Left renal pelvis (tissue), 4 donors: ENCODE results near the gene HDAC10. TPM values are rescaled to one million over a fixed set of nuclear protein-coding genes. Genes with fewer than 3 reads are reported as not detected.

Source experiments
- DNase-seq, 4 donors: peaks; one replicate each; pipeline ENCODE4 v3.0.0-alpha.2; 2013; ENCODE audit warnings: low read depth in 4 of 4, low spot score in 3 of 4
- polyA plus RNA-seq, 4 donors: library from polyadenylated mRNA; unstranded; fragments of 120-200 nt; gene quantifications; one replicate each; pipeline ENCODE4 v1.2.1, GENCODE V29; 2013; ENCODE audit not compliant: insufficient read length in 4 of 4

HDAC10 gene
- polyA plus RNA-seq, 4 donors = 15.9 to 37.2 (median 20.3) TPM

GRCh38 chr22:50219800-50220602, 31.1 kb downstream of the HDAC10 start:
- no peak for DNase-seq

DNA sequence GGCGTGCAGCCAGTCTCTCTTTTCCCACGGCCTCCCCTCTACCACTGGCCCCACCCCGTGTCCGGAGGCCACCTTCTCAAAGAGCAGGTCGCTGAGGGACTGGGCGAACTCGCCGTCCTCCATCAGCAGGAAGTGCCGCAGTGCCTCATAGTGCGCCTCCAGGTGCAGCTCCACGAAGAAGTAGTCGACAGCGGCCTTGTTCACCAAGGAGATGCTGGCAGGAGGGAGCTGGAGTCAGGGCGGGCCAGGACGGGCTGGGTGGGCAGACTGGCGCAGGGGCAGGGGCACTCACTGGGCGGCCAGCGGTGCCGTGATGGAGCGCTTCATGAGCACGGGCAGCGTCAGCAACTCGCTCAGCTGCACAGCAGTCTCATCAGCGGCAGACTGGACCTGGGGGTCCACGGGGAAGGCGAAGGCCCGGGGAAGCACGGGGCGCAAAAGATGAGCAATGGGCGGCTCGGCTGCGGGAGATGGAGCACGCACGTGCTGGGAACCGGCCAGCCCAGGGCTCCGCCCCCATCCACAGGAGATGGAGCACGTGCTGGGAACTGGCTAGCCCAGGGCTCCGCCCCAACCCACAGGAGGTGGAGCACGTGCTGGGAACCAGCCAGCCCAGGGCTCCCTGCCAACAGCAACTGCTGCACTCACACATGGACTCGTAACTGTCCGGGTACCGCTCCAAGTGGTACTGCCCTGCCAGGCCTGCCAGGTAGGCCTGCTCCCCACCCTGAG, 31.9 kb downstream of the HDAC10 start:
- DNase-seq = no peak

GRCh38 chr22:50218153-50218995, 32.7 kb downstream of the HDAC10 start:
- DNase-seq = no peak

DNA sequence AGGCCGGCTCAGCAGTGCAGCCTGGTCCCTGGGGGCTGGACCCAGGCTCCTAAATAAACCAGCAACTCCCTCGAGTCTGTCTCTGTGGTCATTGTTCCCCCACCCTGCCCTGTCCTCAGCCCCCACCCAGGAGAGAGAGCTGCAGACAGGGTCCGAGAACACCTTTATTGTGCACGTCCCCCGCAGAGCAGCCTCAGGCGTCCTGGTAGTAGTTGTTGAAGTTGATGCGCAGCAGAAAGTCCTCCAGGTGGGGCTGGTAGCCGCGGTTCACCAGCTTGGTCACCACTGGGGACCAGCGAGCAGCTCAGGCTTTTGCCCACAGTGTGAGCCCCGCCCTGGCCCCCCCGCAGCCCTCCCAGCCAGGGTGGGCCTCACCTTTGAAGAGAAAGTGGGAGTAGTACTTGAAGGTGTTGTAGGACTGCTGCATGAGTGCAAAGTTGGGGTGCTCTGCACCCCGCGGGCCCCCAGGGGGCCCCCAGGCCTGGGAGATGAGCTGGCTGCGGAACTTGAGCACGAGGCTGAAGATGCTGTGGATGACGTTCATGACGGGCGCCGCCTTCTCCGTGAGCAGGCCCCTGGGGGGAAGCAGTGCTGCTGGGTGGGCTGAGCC, 33.4 kb downstream of the HDAC10 start:
- no peak for DNase-seq

GRCh38 chr22:50216684-50217520, 34.2 kb downstream of the HDAC10 start:
- no peak for DNase-seq

DNA sequence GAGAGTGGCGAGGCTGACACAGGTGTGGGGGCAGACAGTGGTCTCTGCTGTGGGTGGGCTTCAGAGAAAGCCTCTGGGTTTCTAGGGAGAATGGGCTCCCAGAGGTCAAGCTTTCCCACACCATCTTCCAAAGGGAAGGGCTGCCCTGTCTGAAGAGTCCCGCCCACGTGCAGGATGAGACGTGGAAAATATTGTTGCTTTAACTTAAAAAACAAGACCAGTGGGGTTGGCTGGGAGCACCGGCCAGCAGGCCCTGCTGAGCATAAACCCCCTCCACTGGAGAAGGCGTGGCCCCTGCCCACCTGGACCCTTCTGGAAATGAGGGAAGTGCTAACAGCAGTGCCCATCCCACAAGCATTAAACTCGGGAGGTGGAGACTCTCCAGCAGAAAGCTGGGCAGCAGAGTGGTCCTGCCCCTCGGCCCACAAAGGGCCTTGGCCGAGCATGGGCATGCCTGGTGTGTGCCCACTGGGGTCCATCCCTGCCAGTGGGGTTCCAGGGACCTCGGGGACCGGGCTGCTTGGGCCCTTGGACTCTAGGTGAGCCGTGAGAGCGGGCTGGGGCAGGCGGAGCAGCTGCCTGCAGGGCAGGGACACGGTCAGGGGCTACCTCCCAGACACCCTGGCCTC, 34.9 kb downstream of the HDAC10 start:
- DNase-seq = no peak

DNA sequence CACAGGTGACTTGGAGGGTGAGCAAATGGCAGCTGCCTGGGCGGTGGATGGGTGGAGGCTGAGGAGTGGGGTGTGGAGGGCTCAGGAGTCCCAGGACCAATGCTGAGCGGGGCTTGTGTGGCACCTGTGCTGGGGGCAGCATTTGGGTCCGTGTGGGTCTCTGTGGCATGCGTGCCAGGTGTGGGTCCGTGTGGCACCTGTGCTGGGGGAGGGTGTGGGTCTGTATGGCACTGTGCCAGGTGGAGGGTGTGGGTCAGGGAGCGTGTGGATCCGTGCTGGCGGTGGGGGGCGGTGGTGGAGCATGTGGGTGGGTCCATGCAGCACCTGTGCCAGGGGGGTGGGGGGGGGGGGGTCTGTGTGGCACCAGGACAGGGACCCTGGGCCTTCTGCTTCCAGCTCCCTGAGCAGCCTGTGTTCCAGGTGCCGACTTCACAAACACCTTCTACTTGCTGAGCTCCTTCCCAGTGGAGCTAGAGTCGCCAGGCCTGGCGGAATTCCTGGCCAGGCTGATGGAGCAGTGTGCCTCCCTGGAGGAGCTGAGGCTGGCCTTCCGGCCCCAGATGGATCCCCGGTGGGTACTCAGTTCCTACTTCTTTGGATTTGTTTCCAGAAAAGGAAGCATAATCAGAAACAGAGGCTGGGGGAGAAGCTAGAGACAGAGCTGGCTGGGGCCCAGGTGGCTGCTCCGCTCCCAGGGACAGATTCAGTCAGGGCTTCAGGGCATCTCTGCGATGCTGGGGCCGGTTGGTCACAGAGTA, 35.6 kb downstream of the HDAC10 start:
- no peak for DNase-seq

- DNase-seq = no peak
Observed at GRCh38 chr22:50213263-50213662, 37.8 kb downstream of the HDAC10 start.

GRCh38 chr22:50211147-50211546, 39.9 kb downstream of the HDAC10 start:
- DNase-seq = no peak

DNA sequence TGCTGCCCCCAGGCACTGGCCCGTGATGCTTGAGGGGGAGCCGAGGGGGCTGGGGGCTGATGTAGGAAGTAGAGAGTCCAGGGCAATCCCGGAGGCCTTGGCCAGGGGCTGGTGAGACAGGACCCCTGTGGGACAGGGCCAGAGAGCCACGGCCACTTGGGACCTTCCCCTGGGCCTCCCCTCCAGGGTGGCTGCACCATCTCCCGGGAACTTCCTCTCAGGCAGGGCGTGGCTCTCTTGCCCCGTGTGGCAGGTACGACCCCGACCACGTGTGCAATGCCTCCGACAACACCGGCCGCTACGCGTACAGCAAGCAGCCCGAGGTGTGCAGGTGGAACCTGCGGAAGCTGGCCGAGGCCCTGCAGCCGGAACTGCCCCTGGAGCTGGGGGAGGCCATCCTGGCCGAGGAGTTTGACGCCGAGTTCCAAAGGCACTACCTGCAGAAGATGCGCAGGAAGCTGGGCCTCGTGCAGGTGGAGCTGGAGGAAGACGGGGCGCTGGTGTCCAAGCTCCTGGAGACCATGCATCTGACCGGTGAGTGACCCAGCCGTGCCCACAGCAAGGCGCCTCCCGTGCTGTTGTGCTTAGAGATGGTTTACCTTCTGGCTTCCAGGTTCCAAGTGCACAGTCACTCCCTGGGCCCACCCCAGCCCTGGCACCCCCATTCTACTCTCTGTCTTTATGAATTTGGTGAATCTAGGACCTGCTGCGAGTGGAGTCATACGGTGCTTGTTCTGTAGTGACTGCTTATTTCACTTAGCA, 40.5 kb downstream of the HDAC10 start:
- no peak for DNase-seq

GRCh38 chr22:50209893-50210292, 41.2 kb downstream of the HDAC10 start:
- no peak for DNase-seq

- no peak for DNase-seq
Observed at GRCh38 chr22:50208939-50209892, 41.8 kb downstream of the HDAC10 start.

DNA sequence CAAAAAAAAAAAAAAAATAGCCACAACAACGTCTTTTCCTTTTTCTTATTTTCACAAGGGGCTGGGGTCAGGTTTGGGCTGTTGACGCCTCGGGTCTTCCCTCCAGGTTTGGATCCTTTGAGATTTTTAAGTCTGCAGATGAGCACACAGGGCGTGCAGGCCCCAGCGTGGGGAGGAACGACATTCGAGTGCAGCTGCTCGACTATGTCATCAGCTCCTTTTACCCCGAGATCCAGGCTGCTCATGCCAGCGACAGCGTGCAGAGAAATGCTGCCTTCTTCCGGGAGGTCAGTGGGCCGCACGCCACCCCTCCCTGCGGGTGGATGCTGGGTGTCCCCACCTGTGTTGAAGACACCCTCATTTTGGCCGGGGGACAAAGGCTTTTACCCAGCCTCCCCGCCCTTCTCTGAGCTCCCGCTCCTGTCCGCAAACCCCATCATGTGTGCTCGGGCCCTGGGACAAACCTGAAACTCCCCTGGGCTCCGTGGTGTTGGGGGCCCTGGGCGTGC, 42.6 kb downstream of the HDAC10 start:
- no peak for DNase-seq

GRCh38 chr22:50207383-50208140, 43.5 kb downstream of the HDAC10 start:
- DNase-seq = no peak

- DNase-seq = no peak
Observed at GRCh38 chr22:50206599-50206998, 44.5 kb downstream of the HDAC10 start.
